GM13977 (cell line): ENCODE data around the gene CAMKMT.

ENCODE experiments used
- DNase-seq: peaks from one replicate; pipeline ENCODE4 v3.0.0; 2012; ENCODE audit warnings: low spot score
- in situ Hi-C: fragments of 300-500 bp; cut with MboI; formaldehyde crosslinking; loops from one replicate; pipeline ENCODE4 v1.12.0; 2022; ENCODE audit warnings: low sequenced_read_pairs, low pct_unique_long_range_greater_than_20kb, mixed read lengths, inconsistent platforms; ENCODE audit not compliant: unreplicated experiment
- TF ChIP-seq, protein P1 (sequence below): IDR thresholded peaks from 2 replicates; pipeline ENCODE4 v1.5.1; 2012; ENCODE audit warnings: mild to moderate bottlenecking, control low read depth; ENCODE audit not compliant: insufficient read depth; ENCODE audit errors: extremely low read depth, missing control alignments

Gene CAMKMT

DNA sequence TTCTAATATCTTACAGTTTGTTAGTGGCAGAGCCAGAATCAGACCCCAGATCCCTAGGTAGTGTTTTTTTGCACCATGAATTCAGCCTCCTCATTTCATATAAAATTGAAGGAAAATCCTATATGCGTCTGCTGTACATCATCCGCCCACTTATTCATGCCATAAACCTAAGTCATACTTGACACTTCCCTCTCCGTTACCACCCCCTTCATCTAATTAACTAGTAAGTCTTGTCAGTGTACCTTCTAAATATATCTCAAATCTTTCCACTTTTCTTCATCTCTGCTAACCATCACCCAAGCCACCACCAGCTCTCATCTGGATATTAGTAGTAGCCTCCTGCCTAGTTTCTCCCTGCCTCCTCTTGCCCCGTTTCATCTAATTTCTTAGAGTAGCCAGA, 331.1 kb downstream of the CAMKMT start:
- TF ChIP-seq, protein P1, sequence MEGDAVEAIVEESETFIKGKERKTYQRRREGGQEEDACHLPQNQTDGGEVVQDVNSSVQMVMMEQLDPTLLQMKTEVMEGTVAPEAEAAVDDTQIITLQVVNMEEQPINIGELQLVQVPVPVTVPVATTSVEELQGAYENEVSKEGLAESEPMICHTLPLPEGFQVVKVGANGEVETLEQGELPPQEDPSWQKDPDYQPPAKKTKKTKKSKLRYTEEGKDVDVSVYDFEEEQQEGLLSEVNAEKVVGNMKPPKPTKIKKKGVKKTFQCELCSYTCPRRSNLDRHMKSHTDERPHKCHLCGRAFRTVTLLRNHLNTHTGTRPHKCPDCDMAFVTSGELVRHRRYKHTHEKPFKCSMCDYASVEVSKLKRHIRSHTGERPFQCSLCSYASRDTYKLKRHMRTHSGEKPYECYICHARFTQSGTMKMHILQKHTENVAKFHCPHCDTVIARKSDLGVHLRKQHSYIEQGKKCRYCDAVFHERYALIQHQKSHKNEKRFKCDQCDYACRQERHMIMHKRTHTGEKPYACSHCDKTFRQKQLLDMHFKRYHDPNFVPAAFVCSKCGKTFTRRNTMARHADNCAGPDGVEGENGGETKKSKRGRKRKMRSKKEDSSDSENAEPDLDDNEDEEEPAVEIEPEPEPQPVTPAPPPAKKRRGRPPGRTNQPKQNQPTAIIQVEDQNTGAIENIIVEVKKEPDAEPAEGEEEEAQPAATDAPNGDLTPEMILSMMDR = no peak
- no peak for DNase-seq
- in situ Hi-C loops = no loop called here

DNA sequence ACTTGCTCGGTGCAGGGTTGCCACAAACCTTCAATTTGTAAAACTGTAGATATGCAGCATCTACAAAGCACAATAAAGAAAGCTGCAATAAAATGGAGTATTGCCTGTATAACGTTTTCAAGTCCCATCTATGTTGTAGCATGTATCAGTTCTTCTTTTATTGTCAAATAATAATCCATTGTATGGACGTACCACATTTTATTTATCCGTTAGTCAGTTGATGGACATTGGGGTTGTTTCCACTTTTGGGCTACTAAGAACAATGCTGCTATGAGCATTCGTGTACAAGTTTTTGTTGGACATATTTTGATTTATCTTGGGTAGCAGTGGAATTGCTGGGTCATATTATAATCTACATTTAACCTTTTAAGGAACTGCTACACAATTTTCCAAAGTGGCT, 339.1 kb downstream of the CAMKMT start:
- TF ChIP-seq, protein P1 = no peak
- in situ Hi-C loops = no loop called here
- no peak for DNase-seq

DNA sequence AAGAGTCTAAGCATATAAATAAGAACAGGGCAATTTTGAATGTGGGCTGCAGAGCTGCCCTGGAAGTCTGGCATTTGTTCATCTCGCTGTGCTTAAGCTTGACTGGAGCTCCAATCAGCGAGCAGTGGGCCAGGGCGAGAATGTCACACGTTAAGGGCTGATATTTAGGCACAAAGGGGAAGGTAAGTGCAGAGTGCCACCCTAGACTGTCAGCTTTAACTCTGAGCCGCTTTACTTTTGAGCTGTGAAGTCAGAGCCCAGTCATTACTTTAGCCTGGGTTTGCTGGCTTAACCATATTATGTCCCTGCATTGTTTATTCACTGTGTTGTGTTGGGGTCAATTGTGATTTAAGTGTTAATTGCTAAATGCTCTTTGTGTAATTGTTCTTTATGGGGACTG, 343.6 kb downstream of the CAMKMT start:
- in situ Hi-C loops = no loop called here
- DNase-seq = no peak
- TF ChIP-seq, protein P1 = no peak

DNA sequence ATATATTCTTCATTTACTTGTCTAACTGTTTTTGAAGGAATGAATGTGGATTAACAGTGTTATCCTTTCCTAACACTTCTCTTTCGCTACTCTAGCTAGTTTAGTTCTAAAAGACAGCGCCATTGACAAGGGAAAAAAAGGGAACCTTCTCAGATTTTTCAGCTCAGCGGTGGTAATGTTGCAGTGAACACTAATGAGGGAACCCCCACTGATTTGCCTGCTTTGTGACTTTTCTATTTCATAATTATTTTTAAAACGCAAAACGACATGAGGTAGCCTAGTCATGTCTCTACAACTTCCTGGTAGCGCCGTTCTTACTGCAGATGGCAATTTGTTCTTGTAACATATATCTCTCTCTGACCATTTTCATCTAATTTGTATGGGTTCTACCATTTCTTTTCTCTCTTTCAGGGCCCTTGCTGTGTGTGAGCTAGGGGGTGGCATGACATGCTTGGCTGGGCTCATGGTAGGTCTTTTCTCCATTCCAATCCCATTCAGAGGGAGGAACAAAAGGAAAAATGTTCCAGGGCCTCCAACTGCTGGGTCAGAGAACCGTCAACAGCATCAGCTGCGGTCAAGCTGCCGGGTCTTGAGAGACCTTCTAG, 344.2 kb downstream of the CAMKMT start:
- in situ Hi-C loops = no loop called here
- no peak for DNase-seq
- TF ChIP-seq, protein P1 = no peak

DNA sequence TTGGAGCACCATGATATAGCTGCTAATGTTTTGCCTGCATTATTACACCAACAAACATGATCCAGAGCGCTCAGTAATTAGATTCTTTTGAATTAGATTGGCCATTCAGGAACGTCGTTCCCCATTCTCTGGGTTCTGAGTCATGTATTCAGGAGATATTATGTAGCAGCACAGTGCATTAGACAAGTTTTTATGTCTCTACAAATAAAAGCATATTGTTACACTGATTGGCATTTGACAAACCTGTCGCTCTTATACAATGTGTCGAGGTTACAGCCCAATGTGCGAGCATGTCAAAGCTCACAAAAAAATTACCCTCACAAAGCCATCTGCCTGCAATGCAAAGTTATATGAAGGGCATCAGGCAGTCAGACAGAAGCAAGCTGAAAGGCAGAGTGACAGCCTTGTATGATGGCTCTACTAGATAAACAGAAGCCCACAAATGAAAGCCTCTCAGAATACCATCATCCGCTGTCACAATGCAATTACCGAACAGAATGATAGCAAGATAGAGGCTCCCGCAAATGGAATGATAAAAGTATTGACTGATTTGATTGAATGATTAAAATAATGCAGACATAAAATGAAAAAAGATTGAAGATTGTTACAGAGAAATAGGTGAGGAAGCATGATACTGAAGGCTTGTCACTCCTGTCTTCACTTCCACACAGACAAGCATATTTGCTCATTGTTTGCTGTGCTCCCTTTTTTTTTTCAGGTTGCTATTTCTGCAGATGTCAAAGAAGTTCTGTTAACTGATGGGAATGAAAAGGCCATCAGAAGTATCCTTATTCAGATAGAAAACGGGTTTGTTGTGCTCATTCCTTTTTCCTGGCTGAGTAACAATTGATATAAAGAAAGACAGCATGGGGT, 345.2 kb downstream of the CAMKMT start:
- in situ Hi-C loops = no loop called here
- DNase-seq = no peak
- TF ChIP-seq, protein P1 = no peak

DNA sequence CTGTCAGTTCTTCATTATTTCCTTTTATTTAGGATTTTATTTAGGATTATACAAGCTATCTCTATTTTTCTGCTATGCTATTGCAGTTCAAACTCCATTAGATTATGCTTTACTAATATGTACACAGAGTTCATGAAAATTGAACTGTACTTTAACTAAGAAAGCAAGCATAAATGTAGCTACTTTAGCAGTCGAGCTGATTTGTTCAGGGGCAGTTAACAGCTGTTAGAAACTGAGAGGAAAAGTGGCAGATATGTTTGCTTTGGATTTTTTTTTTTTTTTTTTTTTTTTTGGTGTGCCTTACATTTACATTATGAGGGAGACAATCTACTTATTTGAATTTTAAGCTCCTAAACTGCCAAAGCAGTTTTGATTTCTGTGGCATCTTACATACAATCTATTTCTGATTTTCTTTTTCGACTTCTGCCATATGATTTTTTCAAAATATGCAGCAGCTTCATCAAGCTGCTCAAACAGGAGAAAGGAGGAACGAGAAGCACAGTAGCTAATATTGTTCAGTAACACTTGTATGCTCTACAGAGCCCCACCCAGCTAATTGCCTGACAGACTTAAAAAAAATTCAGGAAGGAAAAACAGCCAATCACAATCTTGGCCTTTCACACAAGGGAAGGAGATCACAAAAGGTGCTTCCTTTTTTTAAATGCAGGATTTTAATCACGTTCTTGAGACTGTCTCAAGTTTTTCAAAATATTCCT, 346.4 kb downstream of the CAMKMT start:
- DNase-seq = no peak
- TF ChIP-seq, protein P1 = no peak
- in situ Hi-C loops = no loop called here
